GM12875 (cell line): Measurements from ENCODE around the gene RGS3.
"Not testable (repeated sequence)": the region's sequence is repeated elsewhere in the genome, so short reads cannot be mapped to it uniquely, and the experiment has no call there.

Source experiments
- H3K4me3 ChIP-seq: one replicate; pipeline ENCODE4 v1.5.1; 2011; ENCODE audit warnings: low read depth, low read length, control low read depth
- CTCF ChIP-seq: IDR thresholded peaks from 2 replicates; pipeline ENCODE4 v1.5.1; 2011; ENCODE audit warnings: low read depth, mild to moderate bottlenecking, control low read depth, inconsistent platforms, low read length, moderate library complexity, borderline replicate concordance; ENCODE audit not compliant: insufficient read depth

Gene RGS3

DNA sequence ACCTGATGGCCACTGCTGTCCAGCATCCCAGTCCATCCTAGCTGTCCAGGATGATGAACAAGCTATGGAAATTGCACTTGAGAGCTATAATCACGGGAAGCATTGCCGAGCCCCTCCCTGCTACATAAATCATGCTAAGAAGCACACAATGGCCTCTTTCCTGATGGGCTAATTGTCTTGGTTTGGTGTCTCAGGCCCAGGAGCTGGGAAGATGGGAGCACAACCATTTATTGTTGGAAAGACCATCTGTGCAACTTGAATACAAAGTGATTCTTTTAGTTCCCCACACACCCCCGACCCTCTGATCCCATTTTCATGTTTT, 80.4 kb downstream of the RGS3 start:
- no peak for TF ChIP-seq CTCF
- H3K4me3 ChIP-seq = no peak overlapping the region

DNA sequence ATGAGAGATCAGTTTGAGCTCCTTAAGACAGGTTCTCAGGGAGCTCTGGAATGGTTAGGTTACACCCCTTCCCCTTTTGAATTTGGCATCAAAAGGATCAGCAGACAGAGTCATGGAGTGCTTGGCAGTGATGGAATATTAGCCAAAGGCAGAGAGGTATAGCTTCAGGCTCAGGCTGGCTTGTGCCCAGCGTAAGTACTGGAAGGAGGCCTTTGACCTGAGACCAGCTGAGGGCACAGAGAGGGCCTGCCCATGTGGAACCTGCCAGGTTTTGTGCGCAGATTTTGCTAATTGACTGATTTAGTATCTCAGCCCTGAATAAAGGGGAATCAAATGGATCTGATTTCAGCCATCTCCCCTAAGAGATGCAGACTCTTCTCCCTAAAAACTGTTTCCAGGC, 81.5 kb downstream of the RGS3 start:
- H3K4me3 ChIP-seq = no peak overlapping the region
- no peak for TF ChIP-seq CTCF

- no peak for TF ChIP-seq CTCF
- H3K4me3 ChIP-seq = no peak overlapping the region
Measured at GRCh38 chr9:113546566-113546965, 83.0 kb downstream of the RGS3 start.

GRCh38 chr9:113547501-113547900, 84.0 kb downstream of the RGS3 start:
- no peak for TF ChIP-seq CTCF
- H3K4me3 ChIP-seq = no peak overlapping the region

GRCh38 chr9:113548221-113549041, 84.9 kb downstream of the RGS3 start:
- TF ChIP-seq CTCF = no peak
- H3K4me3 ChIP-seq = no peak overlapping the region

GRCh38 chr9:113549892-113550291, 86.4 kb downstream of the RGS3 start:
- H3K4me3 ChIP-seq = not testable (repeated sequence)

DNA sequence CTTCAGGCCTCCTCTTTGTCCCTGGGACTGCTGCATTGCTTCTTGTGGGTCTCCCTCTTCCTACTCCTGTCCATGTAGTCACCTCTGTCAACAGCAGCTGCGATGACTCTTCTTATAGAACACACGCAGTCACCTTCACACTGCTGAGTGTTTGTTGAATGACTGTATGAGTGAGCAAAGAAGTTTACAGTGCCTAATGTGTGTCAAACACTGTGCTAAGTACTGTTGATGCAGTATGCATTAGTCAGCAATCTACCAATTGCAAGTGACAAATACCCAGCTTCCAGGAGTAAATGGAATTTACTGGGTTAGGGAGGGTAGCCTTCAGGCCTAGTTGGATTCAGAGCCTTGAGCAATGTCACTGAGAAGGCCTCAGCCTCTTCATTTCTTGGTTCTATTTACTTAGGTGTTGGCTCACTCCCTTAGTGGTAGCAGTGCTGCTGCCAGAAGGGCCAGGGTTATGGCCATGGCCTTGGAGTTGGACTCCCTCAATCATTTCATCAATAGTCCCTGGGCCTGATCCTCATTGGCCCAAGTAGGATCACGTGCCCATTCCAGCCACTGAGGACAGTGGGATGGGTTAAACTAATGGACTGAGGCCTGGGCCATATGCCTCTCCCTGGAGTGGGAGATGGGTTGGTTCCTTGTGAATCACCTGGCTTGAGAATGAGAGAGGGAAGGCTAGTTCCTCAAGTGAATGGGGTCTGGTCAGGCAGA, 93.5 kb downstream of the RGS3 start:
- no peak for TF ChIP-seq CTCF

More for the DNA sequence above, 93.5 kb downstream of the RGS3 start:
- no peak overlapping the region for H3K4me3 ChIP-seq
